B cell (primary cell): ENCODE results near the gene CHKA.

ENCODE experiments used
- EZH2 ChIP-seq: IDR thresholded peaks from 2 replicates; pipeline ENCODE4 v1.6.1; 2012; ENCODE audit warnings: borderline replicate concordance, low read depth, mild to moderate bottlenecking, moderate library complexity, low read length; ENCODE audit not compliant: insufficient read depth, poor library complexity, severe bottlenecking
- TF ChIP-seq, protein P1 (sequence below): fragments of 200-600 bp; IDR thresholded peaks from one replicate; pipeline ENCODE4 v1.8.0; 2022; ENCODE audit warnings: antibody characterized with exemption, mild to moderate bottlenecking

DNA sequence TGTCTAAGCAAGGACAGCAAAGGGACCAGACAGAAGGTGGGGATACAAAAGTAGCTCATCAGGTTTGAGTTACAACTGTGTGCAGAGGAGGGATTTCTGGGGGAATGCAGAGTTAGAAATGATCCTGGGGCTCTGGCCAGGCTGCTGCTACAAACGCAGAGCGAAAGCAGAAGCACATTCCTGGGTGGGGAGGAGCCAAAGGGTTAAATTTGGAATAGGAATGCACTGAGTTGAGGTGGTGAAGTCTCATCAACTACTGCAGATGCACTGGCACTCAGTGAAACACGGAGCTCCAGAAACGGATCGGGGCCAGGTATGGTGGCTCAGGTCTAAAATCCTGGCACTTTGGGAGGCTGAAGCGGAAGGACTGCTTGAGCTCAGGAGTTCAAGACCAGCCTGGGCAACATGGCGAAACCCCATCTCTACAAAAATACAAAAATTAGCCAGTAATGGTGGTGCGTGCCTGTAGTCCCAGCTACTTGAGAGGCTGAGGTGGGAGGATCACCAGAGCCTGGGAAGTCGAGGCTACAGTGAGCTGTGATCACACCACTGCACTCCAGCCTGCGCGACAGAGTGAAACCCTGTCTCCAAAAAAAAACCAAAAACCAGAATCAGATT is 3.2 kb downstream of the CHKA start:
- TF ChIP-seq, protein P1, sequence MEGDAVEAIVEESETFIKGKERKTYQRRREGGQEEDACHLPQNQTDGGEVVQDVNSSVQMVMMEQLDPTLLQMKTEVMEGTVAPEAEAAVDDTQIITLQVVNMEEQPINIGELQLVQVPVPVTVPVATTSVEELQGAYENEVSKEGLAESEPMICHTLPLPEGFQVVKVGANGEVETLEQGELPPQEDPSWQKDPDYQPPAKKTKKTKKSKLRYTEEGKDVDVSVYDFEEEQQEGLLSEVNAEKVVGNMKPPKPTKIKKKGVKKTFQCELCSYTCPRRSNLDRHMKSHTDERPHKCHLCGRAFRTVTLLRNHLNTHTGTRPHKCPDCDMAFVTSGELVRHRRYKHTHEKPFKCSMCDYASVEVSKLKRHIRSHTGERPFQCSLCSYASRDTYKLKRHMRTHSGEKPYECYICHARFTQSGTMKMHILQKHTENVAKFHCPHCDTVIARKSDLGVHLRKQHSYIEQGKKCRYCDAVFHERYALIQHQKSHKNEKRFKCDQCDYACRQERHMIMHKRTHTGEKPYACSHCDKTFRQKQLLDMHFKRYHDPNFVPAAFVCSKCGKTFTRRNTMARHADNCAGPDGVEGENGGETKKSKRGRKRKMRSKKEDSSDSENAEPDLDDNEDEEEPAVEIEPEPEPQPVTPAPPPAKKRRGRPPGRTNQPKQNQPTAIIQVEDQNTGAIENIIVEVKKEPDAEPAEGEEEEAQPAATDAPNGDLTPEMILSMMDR: no peak
- no peak for TF ChIP-seq EZH2
